Muscle layer of duodenum (tissue), 2 donors: ENCODE results near the gene EXOC4.
"Not testable (repeated sequence)": the region's sequence is repeated elsewhere in the genome, so short reads cannot be mapped to it uniquely, and the experiment has no call there.

ENCODE experiments used
- H3K27ac ChIP-seq: one replicate; pipeline ENCODE4 v1.7.0; 2013; ENCODE audit warnings: mild to moderate bottlenecking, low read length
- H3K27me3 ChIP-seq: one replicate; pipeline ENCODE4 v1.7.0; 2013; ENCODE audit warnings: low read depth, mild to moderate bottlenecking, control low read depth, low read length
- H3K36me3 ChIP-seq, 2 donors: one replicate each; pipeline ENCODE4 v1.7.0; 2013; ENCODE audit warnings: low read length in 2 of 2, control low read depth in 1 of 2, mild to moderate bottlenecking in 1 of 2; ENCODE audit not compliant: insufficient read depth in 2 of 2, control insufficient read depth in 1 of 2
- H3K4me1 ChIP-seq, 2 donors: one replicate each; pipeline ENCODE4 v1.7.0; 2013; ENCODE audit warnings: low read length in 2 of 2, mild to moderate bottlenecking in 2 of 2, control low read depth in 1 of 2, moderate library complexity in 1 of 2; ENCODE audit not compliant: insufficient read depth in 2 of 2, control insufficient read depth in 1 of 2
- H3K4me3 ChIP-seq, 2 donors: one replicate each; pipeline ENCODE4 v1.7.0; 2013; ENCODE audit warnings: low read length in 2 of 2, low read depth in 1 of 2, mild to moderate bottlenecking in 1 of 2
- H3K9me3 ChIP-seq, 2 donors: one replicate each; pipeline ENCODE4 v1.7.0; 2013; ENCODE audit warnings: low read length in 2 of 2, control low read depth in 1 of 2, mild to moderate bottlenecking in 1 of 2; ENCODE audit not compliant: control insufficient read depth in 1 of 2
- donor health status: healthy.

Gene EXOC4

GRCh38 chr7:133315332-133316040 lies 62.6 kb downstream of the EXOC4 start:
- no peaks in the 10 kb centered on the region for H3K27me3 ChIP-seq
- H3K36me3 ChIP-seq, result peaks cover 3 to 6% of the 10 kb centered on the region in 2 donors

GRCh38 chr7:133319842-133320241 lies 67.0 kb downstream of the EXOC4 start:
- Histone ChIP-seq H3K4me3 (no peak overlapping the region), H3K9me3 (peaks cover 0 to 3% of the 10 kb centered on the region in 2 donors), H3K4me1 (no peaks in the 10 kb centered on the region), H3K36me3 (peaks cover 0 to 8% of the 10 kb centered on the region in 2 donors), H3K27me3 (no peaks in the 10 kb centered on the region), H3K27ac (no peak overlapping the region)

More at GRCh38 chr7:133315332-133316040, 62.6 kb downstream of the EXOC4 start:
- Histone ChIP-seq H3K4me3 (no peak overlapping the region), H3K4me1 (no peaks in the 10 kb centered on the region), H3K27ac (no peak overlapping the region), H3K9me3 (no peaks in the 10 kb centered on the region)

GRCh38 chr7:133320891-133321290 lies 68.0 kb downstream of the EXOC4 start:
- Histone ChIP-seq H3K4me3 (no peak overlapping the region), H3K9me3 (peaks cover 0 to 3% of the 10 kb centered on the region in 2 donors), H3K36me3 (peaks cover 0 to 8% of the 10 kb centered on the region in 2 donors), H3K27me3 (no peaks in the 10 kb centered on the region), H3K4me1 (no peaks in the 10 kb centered on the region), H3K27ac (no peak overlapping the region)

- not testable (repeated sequence) for H3K4me3 ChIP-seq, H3K27me3 ChIP-seq, H3K36me3 ChIP-seq, H3K27ac ChIP-seq, H3K9me3 ChIP-seq, H3K4me1 ChIP-seq
These were observed 68.5 kb downstream of the EXOC4 start for GRCh38 chr7:133321366-133321765.

- H3K4me3 ChIP-seq, H3K27me3 ChIP-seq, H3K27ac ChIP-seq, H3K36me3 ChIP-seq, H3K9me3 ChIP-seq, H3K4me1 ChIP-seq: not testable (repeated sequence)
These were observed 73.9 kb downstream of the EXOC4 start for GRCh38 chr7:133326745-133327144.

GRCh38 chr7:133328021-133328420 lies 75.1 kb downstream of the EXOC4 start:
- H3K27me3 ChIP-seq, H3K36me3 ChIP-seq, H3K9me3 ChIP-seq, H3K4me1 ChIP-seq, H3K27ac ChIP-seq, H3K4me3 ChIP-seq: not testable (repeated sequence)

- no peaks in the 10 kb centered on the region for H3K27me3 ChIP-seq
- no peak overlapping the region for H3K27ac ChIP-seq
- peaks cover 0 to 8% of the 10 kb centered on the region in 2 donors for H3K36me3 ChIP-seq
- H3K4me1 ChIP-seq, result no peaks in the 10 kb centered on the region
- H3K4me3 ChIP-seq, result no peak overlapping the region
- H3K9me3 ChIP-seq, result peaks cover 0 to 9% of the 10 kb centered on the region in 2 donors
These were observed 77.2 kb downstream of the EXOC4 start for GRCh38 chr7:133330085-133330484.

GRCh38 chr7:133331861-133332260 lies 79.0 kb downstream of the EXOC4 start:
- Histone ChIP-seq H3K27me3 (no peaks in the 10 kb centered on the region), H3K4me3 (no peak overlapping the region), H3K9me3 (peaks cover 0 to 3% of the 10 kb centered on the region in 2 donors), H3K27ac (no peak overlapping the region), H3K36me3 (peaks cover 0 to 3% of the 10 kb centered on the region in 2 donors), H3K4me1 (no peaks in the 10 kb centered on the region)

GRCh38 chr7:133339772-133340171 lies 86.9 kb downstream of the EXOC4 start:
- Histone ChIP-seq H3K27ac (no peak overlapping the region), H3K9me3 (peaks cover 5 to 27% of the 10 kb centered on the region in 2 donors), H3K4me1 (no peaks in the 10 kb centered on the region), H3K27me3 (no peaks in the 10 kb centered on the region), H3K4me3 (no peak overlapping the region), H3K36me3 (no peaks in the 10 kb centered on the region)

GRCh38 chr7:133344275-133344674 lies 91.4 kb downstream of the EXOC4 start:
- Histone ChIP-seq H3K27me3 (no peaks in the 10 kb centered on the region), H3K9me3 (peaks cover 5 to 24% of the 10 kb centered on the region in 2 donors), H3K4me3 (no peak overlapping the region), H3K36me3 (no peaks in the 10 kb centered on the region), H3K27ac (no peak overlapping the region), H3K4me1 (no peaks in the 10 kb centered on the region)

GRCh38 chr7:133345690-133346421 lies 93.0 kb downstream of the EXOC4 start:
- Histone ChIP-seq H3K36me3 (no peaks in the 10 kb centered on the region), H3K4me1 (no peaks in the 10 kb centered on the region), H3K27ac (no peak overlapping the region), H3K4me3 (no peak overlapping the region), H3K9me3 (peaks cover 0 to 12% of the 10 kb centered on the region in 2 donors), H3K27me3 (no peaks in the 10 kb centered on the region)
